ENCODE results near the gene LILRB1.

DNA sequence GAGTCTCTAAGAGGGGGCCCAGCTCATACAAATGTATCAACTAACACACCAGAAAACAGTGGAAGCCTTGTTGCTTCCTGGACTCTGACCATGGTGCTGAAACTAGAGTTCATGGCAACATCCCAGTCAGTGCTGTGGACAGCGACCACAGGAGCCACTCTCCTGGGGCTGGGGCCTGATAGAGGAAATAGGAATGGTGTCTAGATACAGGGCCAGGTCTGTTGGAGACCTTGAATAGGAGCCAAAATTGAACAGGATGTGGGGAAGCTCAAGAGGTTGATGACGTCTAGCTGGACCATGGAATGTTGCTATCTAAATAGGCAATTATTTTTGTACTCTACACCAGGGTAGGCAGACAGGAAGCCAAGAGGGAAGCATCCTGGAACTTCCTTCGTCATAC is 54.2 kb downstream of the LILRB1 start:
- TF ChIP-seq POLR2A (IDR thresholded peaks at IDR 0.05; ENCODE audit: low read depth, low read length) (no peak), POLR2AphosphoS5 (IDR thresholded peaks at IDR 0.05; ENCODE audit: insufficient read depth, low read depth, low read length) (no peak), JUN (IDR thresholded peaks at IDR 0.05; ENCODE audit: borderline replicate concordance, insufficient read depth, insufficient read length, low read depth) (no peak), FOS (IDR thresholded peaks at IDR 0.05; ENCODE audit: borderline replicate concordance, insufficient read depth, low read length) (no peak)
- TF ChIP-seq, protein P1, sequence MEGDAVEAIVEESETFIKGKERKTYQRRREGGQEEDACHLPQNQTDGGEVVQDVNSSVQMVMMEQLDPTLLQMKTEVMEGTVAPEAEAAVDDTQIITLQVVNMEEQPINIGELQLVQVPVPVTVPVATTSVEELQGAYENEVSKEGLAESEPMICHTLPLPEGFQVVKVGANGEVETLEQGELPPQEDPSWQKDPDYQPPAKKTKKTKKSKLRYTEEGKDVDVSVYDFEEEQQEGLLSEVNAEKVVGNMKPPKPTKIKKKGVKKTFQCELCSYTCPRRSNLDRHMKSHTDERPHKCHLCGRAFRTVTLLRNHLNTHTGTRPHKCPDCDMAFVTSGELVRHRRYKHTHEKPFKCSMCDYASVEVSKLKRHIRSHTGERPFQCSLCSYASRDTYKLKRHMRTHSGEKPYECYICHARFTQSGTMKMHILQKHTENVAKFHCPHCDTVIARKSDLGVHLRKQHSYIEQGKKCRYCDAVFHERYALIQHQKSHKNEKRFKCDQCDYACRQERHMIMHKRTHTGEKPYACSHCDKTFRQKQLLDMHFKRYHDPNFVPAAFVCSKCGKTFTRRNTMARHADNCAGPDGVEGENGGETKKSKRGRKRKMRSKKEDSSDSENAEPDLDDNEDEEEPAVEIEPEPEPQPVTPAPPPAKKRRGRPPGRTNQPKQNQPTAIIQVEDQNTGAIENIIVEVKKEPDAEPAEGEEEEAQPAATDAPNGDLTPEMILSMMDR (IDR thresholded peaks at IDR 0.05; ENCODE audit: extremely low read depth in 1 of 2, insufficient read depth in 1 of 2, low read depth in 1 of 2, low read length in 2 of 2): no peak
- TF ChIP-seq, protein P2, sequence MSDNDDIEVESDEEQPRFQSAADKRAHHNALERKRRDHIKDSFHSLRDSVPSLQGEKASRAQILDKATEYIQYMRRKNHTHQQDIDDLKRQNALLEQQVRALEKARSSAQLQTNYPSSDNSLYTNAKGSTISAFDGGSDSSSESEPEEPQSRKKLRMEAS (IDR thresholded peaks at IDR 0.05; ENCODE audit: insufficient read depth, insufficient read length): no peak
